GM12874 (cell line): ENCODE data around the gene TXLNB.

Experiments
- TF ChIP-seq, protein P1 (sequence below): IDR thresholded peaks from 2 replicates; pipeline ENCODE4 v1.5.1; 2011; ENCODE audit warnings: low read depth, mild to moderate bottlenecking, control low read depth, low read length, moderate library complexity; ENCODE audit not compliant: insufficient read depth

Gene TXLNB

GRCh38 chr6:139251045-139251690 lies 40.6 kb downstream of the TXLNB start:
- TF ChIP-seq, protein P1, sequence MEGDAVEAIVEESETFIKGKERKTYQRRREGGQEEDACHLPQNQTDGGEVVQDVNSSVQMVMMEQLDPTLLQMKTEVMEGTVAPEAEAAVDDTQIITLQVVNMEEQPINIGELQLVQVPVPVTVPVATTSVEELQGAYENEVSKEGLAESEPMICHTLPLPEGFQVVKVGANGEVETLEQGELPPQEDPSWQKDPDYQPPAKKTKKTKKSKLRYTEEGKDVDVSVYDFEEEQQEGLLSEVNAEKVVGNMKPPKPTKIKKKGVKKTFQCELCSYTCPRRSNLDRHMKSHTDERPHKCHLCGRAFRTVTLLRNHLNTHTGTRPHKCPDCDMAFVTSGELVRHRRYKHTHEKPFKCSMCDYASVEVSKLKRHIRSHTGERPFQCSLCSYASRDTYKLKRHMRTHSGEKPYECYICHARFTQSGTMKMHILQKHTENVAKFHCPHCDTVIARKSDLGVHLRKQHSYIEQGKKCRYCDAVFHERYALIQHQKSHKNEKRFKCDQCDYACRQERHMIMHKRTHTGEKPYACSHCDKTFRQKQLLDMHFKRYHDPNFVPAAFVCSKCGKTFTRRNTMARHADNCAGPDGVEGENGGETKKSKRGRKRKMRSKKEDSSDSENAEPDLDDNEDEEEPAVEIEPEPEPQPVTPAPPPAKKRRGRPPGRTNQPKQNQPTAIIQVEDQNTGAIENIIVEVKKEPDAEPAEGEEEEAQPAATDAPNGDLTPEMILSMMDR = no peak

- TF ChIP-seq, protein P1 = peak; percentile 88
These were observed 41.3 kb downstream of the TXLNB start for GRCh38 chr6:139250296-139251044.

- TF ChIP-seq, protein P1 = no peak
These were observed 42.4 kb downstream of the TXLNB start for GRCh38 chr6:139249395-139249794.

GRCh38 chr6:139248911-139249310 lies 42.9 kb downstream of the TXLNB start:
- TF ChIP-seq, protein P1 = no peak

GRCh38 chr6:139247618-139248017 lies 44.2 kb downstream of the TXLNB start:
- TF ChIP-seq, protein P1 = no peak

- TF ChIP-seq, protein P1 = no peak
These were observed 48.3 kb downstream of the TXLNB start for GRCh38 chr6:139243536-139243935.

- TF ChIP-seq, protein P1 = no peak
These were observed 49.1 kb downstream of the TXLNB start for GRCh38 chr6:139242457-139243240.
